K562 (cell line): ENCODE results near the gene GIMAP8. TPM values are rescaled to one million over a fixed set of nuclear protein-coding genes. Genes with fewer than 3 reads are reported as not detected.

Experiments used
- ATF1 ChIP-seq, 2 experiments: fragments of 450-650 bp in 1 of 2; IDR thresholded peaks; 2 replicates each; pipeline ENCODE4 v1.6.1; 2016; ENCODE audit warnings: missing compliant biosample characterization in 1 of 2, missing genetic modification characterization in 1 of 2
- ELF2 ChIP-seq: fragments of 250-450 bp; sonication (Bioruptor Pico); IDR thresholded peaks from 2 replicates; pipeline ENCODE4 v1.5.0; 2021; ENCODE audit warnings: mild to moderate bottlenecking
- GATAD2B ChIP-seq: fragments of 450-650 bp; IDR thresholded peaks from 2 replicates; pipeline ENCODE4 v1.6.1; 2017; ENCODE audit warnings: mild to moderate bottlenecking, borderline replicate concordance
- MTA3 ChIP-seq: fragments of 450-650 bp; formaldehyde crosslinking; IDR thresholded peaks from 2 replicates; pipeline ENCODE4 v1.6.1; 2017; ENCODE audit warnings: mild to moderate bottlenecking, borderline replicate concordance
- MYC ChIP-seq, 2 experiments: fragments of 250-450 bp in 1 of 2; sonication (Bioruptor Pico) in 1 of 2; IDR thresholded peaks; 2 replicates each; pipeline versions ENCODE4 v1.5.1 to v1.6.1; 2012 to 2021; ENCODE audit warnings: low read depth in 2 of 2, borderline replicate concordance in 1 of 2, improper control_type of control experiment in 1 of 2, low read length in 1 of 2, mild to moderate bottlenecking in 1 of 2, moderate library complexity in 1 of 2
- PHF21A ChIP-seq: fragments of 450-650 bp; IDR thresholded peaks from 2 replicates; pipeline ENCODE4 v1.6.1; 2017; ENCODE audit warnings: low read depth, borderline replicate concordance
- U2AF2 ChIP-seq: fragments of 200-400 bp; formaldehyde crosslinking; optimal IDR thresholded peaks from 2 replicates; pipeline ENCODE3; 2017; ENCODE audit warnings: low read depth, mild to moderate bottlenecking, low read length
- ZNF431 ChIP-seq: sonication (generic); formaldehyde crosslinking; IDR thresholded peaks from 2 replicates; pipeline ENCODE4 v1.8.0; 2022; ENCODE audit warnings: mild to moderate bottlenecking, missing genetic modification reagents
- ZNF75A ChIP-seq: fragments of 450-650 bp; formaldehyde crosslinking; IDR thresholded peaks from 2 replicates; pipeline ENCODE4 v1.4.0; 2020; ENCODE audit warnings: mild to moderate bottlenecking
- polyA plus RNA-seq, 8 experiments: library from polyadenylated mRNA; depleted of rRNA in 4 of 8; stranded (reverse) in 5 of 8; unstranded in 3 of 8; fragments of >200 nt; fragmentation: Nextera tagmentation in 2 of 8; fragmentation: Illumina TruSeq in 1 of 8; extraction: Ambion mirVana in 2 of 8; extraction: Trizol in 1 of 8; gene quantifications; 2 replicates each; pipeline versions ENCODE4 v1.2.1 to v1.2.3, GENCODE V29; 2011 to 2014; ENCODE audit warnings: inconsistent platforms in 1 of 8, missing spikeins in 1 of 8
- total RNA-seq, 7 experiments: library from RNA; depleted of rRNA in 6 of 7; stranded (reverse); fragments of >200 nt in 6 of 7; fragmentation: Illumina TruSeq in 2 of 7; extraction: Trizol in 2 of 7; gene quantifications; 2 replicates each; pipeline versions ENCODE4 v1.2.1 to v1.2.3, GENCODE V29; 2011 to 2021; ENCODE audit warnings: low replicate concordance in 1 of 7
- TF ChIP-seq, protein P1 (sequence below), 2 experiments: fragments of 200-800 bp in 1 of 2; sonication (Bioruptor generic) in 1 of 2; sonication (generic) in 1 of 2; formaldehyde crosslinking in 1 of 2; IDR thresholded peaks in 1 of 2; conservative IDR thresholded peaks in 1 of 2; 2 replicates each; pipeline versions ENCODE4 v1.5.0 to v1.6.1; 2016 to 2020; ENCODE audit warnings: missing compliant biosample characterization in 1 of 2, missing genetic modification characterization in 1 of 2, missing genetic modification reagents in 1 of 2
- TF ChIP-seq, protein P2 (sequence below): fragments of 450-650 bp; formaldehyde crosslinking; IDR thresholded peaks from 2 replicates; pipeline ENCODE4 v1.4.0; 2020; ENCODE audit warnings: mild to moderate bottlenecking, mixed read lengths
- TF ChIP-seq, protein P3 (sequence below), 2 experiments: fragments of 450-650 bp; IDR thresholded peaks; 2 replicates each; pipeline ENCODE4 v1.6.1; 2016; ENCODE audit warnings: mild to moderate bottlenecking in 2 of 2, borderline replicate concordance in 1 of 2, low read depth in 1 of 2, moderate library complexity in 1 of 2

Gene GIMAP8
- total and polyA plus RNA-seq, 9 of the 15 experiments (the other 6 are each of a cell fraction or from before 2014, with no cell fraction given) = not detected

DNA sequence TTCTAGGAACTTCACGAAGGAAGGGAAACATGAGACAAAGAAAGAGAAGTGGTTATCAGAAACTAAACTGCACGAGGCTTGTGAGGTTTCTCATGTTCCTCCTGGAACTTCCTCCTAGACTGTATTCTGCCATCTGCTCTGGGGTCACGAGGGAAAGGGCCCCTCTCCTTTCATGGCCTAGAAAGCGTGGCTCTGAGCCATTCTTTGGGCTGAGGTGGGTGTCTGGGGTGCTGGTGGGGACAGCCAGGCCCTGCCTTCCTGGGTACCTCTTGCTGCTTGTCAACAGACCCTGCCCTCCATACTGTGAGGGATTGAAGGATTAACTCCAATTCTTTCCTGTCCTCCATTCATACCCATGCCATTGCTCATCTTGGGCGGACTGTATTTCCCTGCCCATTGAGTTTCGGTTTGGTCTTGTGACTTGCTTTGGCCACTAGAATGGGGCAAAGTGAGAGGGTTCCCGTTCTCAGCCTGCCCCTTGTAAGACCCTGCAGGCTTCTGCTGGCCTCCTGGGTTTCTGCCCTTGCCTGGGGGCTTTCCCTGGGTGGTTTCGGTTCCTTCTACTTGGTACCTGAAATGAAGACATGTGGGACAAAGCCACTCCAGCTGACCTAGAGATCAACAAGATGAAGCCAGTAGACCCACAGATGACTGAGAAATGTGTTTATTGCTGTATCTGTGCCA, 14.9 kb upstream of the GIMAP8 start (continued):
- TF ChIP-seq, protein P1, sequence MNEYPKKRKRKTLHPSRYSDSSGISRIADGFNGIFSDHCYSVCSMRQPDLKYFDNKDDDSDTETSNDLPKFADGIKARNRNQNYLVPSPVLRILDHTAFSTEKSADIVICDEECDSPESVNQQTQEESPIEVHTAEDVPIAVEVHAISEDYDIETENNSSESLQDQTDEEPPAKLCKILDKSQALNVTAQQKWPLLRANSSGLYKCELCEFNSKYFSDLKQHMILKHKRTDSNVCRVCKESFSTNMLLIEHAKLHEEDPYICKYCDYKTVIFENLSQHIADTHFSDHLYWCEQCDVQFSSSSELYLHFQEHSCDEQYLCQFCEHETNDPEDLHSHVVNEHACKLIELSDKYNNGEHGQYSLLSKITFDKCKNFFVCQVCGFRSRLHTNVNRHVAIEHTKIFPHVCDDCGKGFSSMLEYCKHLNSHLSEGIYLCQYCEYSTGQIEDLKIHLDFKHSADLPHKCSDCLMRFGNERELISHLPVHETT (CRISPR knock-in tag; conservative IDR thresholded peaks at IDR 0.05 in 1 of 2, IDR thresholded peaks at IDR 0.05 in 1 of 2) = peak in 1 of 2 experiments; percentile 18; a peak in 1 of 4 replicates
- TF ChIP-seq, protein P2, sequence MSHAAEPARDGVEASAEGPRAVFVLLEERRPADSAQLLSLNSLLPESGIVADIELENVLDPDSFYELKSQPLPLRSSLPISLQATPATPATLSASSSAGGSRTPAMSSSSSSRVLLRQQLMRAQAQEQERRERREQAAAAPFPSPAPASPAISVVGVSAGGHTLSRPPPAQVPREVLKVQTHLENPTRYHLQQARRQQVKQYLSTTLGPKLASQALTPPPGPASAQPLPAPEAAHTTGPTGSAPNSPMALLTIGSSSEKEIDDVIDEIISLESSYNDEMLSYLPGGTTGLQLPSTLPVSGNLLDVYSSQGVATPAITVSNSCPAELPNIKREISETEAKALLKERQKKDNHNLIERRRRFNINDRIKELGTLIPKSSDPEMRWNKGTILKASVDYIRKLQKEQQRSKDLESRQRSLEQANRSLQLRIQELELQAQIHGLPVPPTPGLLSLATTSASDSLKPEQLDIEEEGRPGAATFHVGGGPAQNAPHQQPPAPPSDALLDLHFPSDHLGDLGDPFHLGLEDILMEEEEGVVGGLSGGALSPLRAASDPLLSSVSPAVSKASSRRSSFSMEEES (CRISPR knock-in tag) = peak; percentile 17; the same call in 1 of the 2 replicates
- TF ChIP-seq PHF21A = no peak
- TF ChIP-seq GATAD2B = no peak
- 0 out of 2 replicates have a peak, but pooled peaks have one; percentile 27 for TF ChIP-seq MYC (IDR thresholded peaks at IDR 0.05; ENCODE audit: low read depth, low read length)
- 0 out of 2 replicates have a peak, but pooled peaks have one; percentile 17 for TF ChIP-seq MYC (CRISPR knock-in tag; IDR thresholded peaks at IDR 0.05; ENCODE audit: borderline replicate concordance, low read depth)
- peak; percentile 52; the same call in 1 of the 2 replicates for TF ChIP-seq ELF2 (CRISPR knock-in tag)
- TF ChIP-seq, protein P3, sequence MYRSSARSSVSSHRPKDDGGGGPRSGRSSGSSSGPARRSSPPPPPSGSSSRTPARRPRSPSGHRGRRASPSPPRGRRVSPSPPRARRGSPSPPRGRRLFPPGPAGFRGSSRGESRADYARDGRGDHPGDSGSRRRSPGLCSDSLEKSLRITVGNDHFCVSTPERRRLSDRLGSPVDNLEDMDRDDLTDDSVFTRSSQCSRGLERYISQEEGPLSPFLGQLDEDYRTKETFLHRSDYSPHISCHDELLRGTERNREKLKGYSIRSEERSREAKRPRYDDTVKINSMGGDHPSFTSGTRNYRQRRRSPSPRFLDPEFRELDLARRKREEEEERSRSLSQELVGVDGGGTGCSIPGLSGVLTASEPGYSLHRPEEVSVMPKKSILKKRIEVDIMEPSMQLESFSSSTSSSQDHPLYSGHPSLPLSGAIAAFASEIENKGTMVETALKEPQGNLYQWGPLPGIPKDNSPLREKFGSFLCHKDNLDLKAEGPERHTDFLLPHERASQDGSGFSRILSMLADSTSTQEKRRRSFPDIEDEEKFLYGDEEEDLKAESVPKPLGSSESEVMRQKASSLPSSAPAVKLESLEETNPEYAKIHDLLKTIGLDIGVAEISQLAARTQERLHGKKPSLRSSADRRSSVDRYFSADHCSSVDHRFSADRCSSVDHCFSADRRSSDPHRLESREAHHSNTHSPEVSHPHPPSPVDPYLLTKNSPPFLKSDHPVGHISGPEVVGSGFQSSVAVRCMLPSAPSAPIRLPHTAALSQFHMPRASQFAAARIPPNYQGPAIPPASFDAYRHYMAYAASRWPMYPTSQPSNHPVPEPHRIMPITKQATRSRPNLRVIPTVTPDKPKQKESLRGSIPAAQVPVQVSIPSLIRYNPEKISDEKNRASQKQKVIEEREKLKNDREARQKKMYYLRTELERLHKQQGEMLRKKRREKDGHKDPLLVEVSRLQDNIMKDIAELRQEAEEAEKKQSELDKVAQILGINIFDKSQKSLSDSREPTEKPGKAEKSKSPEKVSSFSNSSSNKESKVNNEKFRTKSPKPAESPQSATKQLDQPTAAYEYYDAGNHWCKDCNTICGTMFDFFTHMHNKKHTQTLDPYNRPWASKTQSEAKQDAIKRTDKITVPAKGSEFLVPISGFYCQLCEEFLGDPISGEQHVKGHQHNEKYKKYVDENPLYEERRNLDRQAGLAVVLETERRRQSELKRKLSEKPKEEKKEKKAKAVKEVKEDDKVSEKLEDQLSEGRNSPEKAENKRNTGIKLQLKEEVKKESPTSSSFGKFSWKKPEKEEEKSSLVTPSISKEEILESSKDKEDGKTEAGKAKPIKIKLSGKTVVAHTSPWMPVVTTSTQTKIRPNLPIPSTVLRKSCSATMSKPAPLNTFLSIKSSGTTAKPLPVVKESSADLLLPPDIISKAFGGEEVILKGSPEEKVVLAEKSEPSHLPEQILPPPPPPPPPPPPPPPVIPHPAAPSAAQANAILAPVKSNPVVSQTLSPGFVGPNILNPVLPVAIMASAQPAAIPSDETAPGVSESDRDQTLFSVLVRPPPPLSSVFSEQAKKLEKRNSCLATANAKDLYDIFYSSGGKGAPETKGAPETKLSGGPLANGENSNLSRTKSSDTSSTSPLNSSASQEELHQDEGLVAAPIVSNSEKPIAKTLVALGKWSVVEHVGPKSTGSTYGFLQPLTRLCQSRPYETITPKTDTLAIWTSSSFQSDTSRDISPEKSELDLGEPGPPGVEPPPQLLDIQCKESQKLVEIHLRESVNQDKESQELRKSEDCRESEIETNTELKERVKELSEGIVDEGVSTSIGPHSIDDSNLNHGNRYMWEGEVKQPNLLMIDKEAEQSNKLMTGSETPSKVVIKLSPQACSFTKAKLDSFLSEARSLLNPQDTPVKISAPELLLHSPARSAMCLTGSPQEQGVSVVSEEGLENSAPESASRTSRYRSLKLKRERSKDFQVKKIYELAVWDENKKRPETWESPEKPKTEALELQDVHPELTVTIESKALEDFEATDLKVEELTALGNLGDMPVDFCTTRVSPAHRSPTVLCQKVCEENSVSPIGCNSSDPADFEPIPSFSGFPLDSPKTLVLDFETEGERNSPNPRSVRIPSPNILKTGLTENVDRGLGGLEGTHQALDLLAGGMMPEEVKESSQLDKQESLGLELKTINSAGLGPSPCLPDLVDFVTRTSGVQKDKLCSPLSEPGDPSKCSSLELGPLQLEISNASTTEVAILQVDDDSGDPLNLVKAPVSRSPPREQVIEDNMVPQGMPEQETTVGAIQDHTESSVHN (IDR thresholded peaks at IDR 0.05; ENCODE audit: borderline replicate concordance in 1 of 2, low read depth in 1 of 2) = no peak
- no peak for TF ChIP-seq ZNF431 (CRISPR knock-in tag)
- TF ChIP-seq ZNF75A (CRISPR knock-in tag) = no peak
- no peak for TF ChIP-seq U2AF2
- no peak for TF ChIP-seq MTA3
- TF ChIP-seq ATF1 (CRISPR knock-in tag; IDR thresholded peaks at IDR 0.05) = no peak
- TF ChIP-seq ATF1 (tag; IDR thresholded peaks at IDR 0.05) = no peak
